RWPE2 (cell line): ENCODE results near the gene TNPO1.

Experiments used
- ATAC-seq: fragments of 200-7000 bp; cut with Tn5 transposase; 3 replicates; pipeline ENCODE4 v1.9.1; 2021; ENCODE audit warnings: low read depth
- DNase-seq: peaks from one replicate; pipeline ENCODE4 v3.0.0-alpha.2; 2020; ENCODE audit warnings: low spot score
- H3K27ac ChIP-seq: fragments of 450-650 bp; 2 replicates; pipeline ENCODE4 v1.5.1; 2017; ENCODE audit warnings: mild to moderate bottlenecking; ENCODE audit not compliant: poor library complexity, severe bottlenecking
- H3K27me3 ChIP-seq: fragments of 250-450 bp; sonication (Bioruptor Pico); 2 replicates; pipeline ENCODE4 v1.5.1; 2021; ENCODE audit warnings: mild to moderate bottlenecking, moderate library complexity; ENCODE audit not compliant: insufficient read depth, poor library complexity, severe bottlenecking
- H3K36me3 ChIP-seq: fragments of 250-450 bp; sonication (Bioruptor Pico); 2 replicates; pipeline ENCODE4 v1.5.1; 2020; ENCODE audit warnings: low read depth, mild to moderate bottlenecking, moderate library complexity
- H3K4me1 ChIP-seq: fragments of 250-450 bp; sonication (Bioruptor Pico); 2 replicates; pipeline ENCODE4 v1.5.1; 2021; ENCODE audit warnings: mild to moderate bottlenecking, moderate library complexity; ENCODE audit not compliant: insufficient read depth, poor library complexity, severe bottlenecking
- H3K4me3 ChIP-seq: fragments of 250-450 bp; sonication (Bioruptor Pico); 2 replicates; pipeline ENCODE4 v1.5.1; 2021; ENCODE audit warnings: mild to moderate bottlenecking, moderate library complexity; ENCODE audit not compliant: severe bottlenecking
- H3K9me3 ChIP-seq: fragments of 250-450 bp; sonication (Bioruptor Pico); 2 replicates; pipeline ENCODE4 v1.5.1; 2021; ENCODE audit warnings: mild to moderate bottlenecking, moderate library complexity; ENCODE audit not compliant: severe bottlenecking
- TF ChIP-seq, protein P1 (sequence below): fragments of 450-650 bp; IDR thresholded peaks from one replicate; pipeline ENCODE4 v1.5.1; 2017; ENCODE audit warnings: mild to moderate bottlenecking, moderate library complexity; ENCODE audit not compliant: poor library complexity, severe bottlenecking

Gene TNPO1

GRCh38 chr5:72811849-72812248, 4.6 kb upstream of the TNPO1 start:
- H3K27ac ChIP-seq: no peak overlapping the region
- DNase-seq (no peak), ATAC-seq (no peak)
- TF ChIP-seq, protein P1, sequence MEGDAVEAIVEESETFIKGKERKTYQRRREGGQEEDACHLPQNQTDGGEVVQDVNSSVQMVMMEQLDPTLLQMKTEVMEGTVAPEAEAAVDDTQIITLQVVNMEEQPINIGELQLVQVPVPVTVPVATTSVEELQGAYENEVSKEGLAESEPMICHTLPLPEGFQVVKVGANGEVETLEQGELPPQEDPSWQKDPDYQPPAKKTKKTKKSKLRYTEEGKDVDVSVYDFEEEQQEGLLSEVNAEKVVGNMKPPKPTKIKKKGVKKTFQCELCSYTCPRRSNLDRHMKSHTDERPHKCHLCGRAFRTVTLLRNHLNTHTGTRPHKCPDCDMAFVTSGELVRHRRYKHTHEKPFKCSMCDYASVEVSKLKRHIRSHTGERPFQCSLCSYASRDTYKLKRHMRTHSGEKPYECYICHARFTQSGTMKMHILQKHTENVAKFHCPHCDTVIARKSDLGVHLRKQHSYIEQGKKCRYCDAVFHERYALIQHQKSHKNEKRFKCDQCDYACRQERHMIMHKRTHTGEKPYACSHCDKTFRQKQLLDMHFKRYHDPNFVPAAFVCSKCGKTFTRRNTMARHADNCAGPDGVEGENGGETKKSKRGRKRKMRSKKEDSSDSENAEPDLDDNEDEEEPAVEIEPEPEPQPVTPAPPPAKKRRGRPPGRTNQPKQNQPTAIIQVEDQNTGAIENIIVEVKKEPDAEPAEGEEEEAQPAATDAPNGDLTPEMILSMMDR: no peak
- no peaks in the 10 kb centered on the region for H3K36me3 ChIP-seq
- no peaks in the 10 kb centered on the region for H3K27me3 ChIP-seq
- no peak overlapping the region for H3K4me3 ChIP-seq
- no peaks in the 10 kb centered on the region for H3K9me3 ChIP-seq
- H3K4me1 ChIP-seq: peaks cover 9% of the 10 kb centered on the region

- no peak overlapping the region for H3K4me3 ChIP-seq
- H3K36me3 ChIP-seq: no peaks in the 10 kb centered on the region
- TF ChIP-seq, protein P1: no peak
- ATAC-seq (no peak), DNase-seq (no peak)
- H3K4me1 ChIP-seq: peaks cover 9% of the 10 kb centered on the region
- H3K27me3 ChIP-seq: no peaks in the 10 kb centered on the region
- no peak overlapping the region for H3K27ac ChIP-seq
- no peaks in the 10 kb centered on the region for H3K9me3 ChIP-seq
Observed at GRCh38 chr5:72812488-72812887, 4.0 kb upstream of the TNPO1 start.

GRCh38 chr5:72814104-72814503, 2.4 kb upstream of the TNPO1 start:
- no peak for ATAC-seq
- Histone ChIP-seq H3K27me3 (no peaks in the 10 kb centered on the region), H3K36me3 (no peaks in the 10 kb centered on the region), H3K27ac (no peak overlapping the region), H3K9me3 (no peaks in the 10 kb centered on the region), H3K4me1 (peaks cover 18% of the 10 kb centered on the region), H3K4me3 (no peak overlapping the region)
- DNase-seq: no peak
- TF ChIP-seq, protein P1: no peak

DNA sequence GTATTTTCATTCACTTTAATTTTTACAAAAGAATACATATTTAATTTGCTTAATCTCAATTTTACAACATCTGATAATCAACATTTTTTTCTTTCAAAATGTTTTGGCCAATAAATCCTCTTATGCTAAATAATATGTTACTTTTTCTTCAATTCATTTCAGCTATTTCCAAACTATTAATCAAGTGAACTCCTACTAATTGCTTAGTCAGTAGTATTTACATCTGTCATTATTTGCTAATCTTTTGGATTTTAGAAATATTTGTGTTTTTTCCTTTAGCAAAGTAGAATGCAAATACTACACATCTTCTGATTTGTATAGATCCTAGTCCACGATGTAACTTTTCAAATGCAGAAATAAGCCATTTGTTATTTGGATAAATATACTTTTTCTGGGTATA, 1.6 kb upstream of the TNPO1 start:
- TF ChIP-seq, protein P1: no peak
- Histone ChIP-seq H3K27ac (peak overlapping the region; percentile 92), H3K4me3 (no peak overlapping the region), H3K36me3 (peaks cover under 1% of the 10 kb centered on the region; the same call in 1 of the 2 replicates), H3K27me3 (no peaks in the 10 kb centered on the region), H3K4me1 (peaks cover 23% of the 10 kb centered on the region), H3K9me3 (no peaks in the 10 kb centered on the region)
- ATAC-seq: no peak
- no peak for DNase-seq

- H3K27me3 ChIP-seq: no peaks in the 10 kb centered on the region
- peaks cover 9% of the 10 kb centered on the region for H3K36me3 ChIP-seq
- peak overlapping the region; percentile 58 for H3K4me3 ChIP-seq
- peaks cover 23% of the 10 kb centered on the region for H3K4me1 ChIP-seq
- TF ChIP-seq, protein P1: no peak
- ATAC-seq (no peak; the same call in 2 of the 3 replicates), DNase-seq (no peak)
- H3K27ac ChIP-seq: peak overlapping the region; percentile 92
- H3K9me3 ChIP-seq: no peaks in the 10 kb centered on the region
Observed at GRCh38 chr5:72815580-72816283, 729 bp upstream of the TNPO1 start.
